ENCODE results near the gene CNTNAP5. TPM values are rescaled to one million over a fixed set of nuclear protein-coding genes. Genes with fewer than 3 reads are reported as not detected.

CNTNAP5 gene
- total RNA-seq, 2 experiments from 2014 or later = not detected

- intact Hi-C loops (cut with DNase I, micrococcal nuclease) = no loop called here
- ChIA-PET CTCF (no interaction called here), POLR2A (no interaction called here)
- no peaks in the 10 kb centered on the region for H3K36me3 ChIP-seq (ENCODE audit: insufficient read depth, low read length)
- Mint-ChIP-seq H3K4me3 (no peak overlapping the region), H3K27me3 (no peaks in the 10 kb centered on the region), H3K9me3 (peaks cover 21% of the 10 kb centered on the region), H3K36me3 (ENCODE audit: low read depth) (no peaks in the 10 kb centered on the region), H3K27ac (no peak overlapping the region), H3K4me1 (ENCODE audit: low read depth) (no peaks in the 10 kb centered on the region)
- H3K27ac ChIP-seq (ENCODE audit: low read depth in 1 of 2, low read length in 2 of 2) = no peak overlapping the region
- no peaks in the 10 kb centered on the region for H3K4me1 ChIP-seq (ENCODE audit: insufficient read depth, low read length)
- H3K27me3 ChIP-seq (ENCODE audit: control insufficient read depth in 1 of 2, insufficient read depth in 2 of 2, low read length in 2 of 2) = no peaks in the 10 kb centered on the region
- no peak overlapping the region for H3K4me3 ChIP-seq (ENCODE audit: low read length)
- H3K9me3 ChIP-seq (ENCODE audit: control insufficient read depth in 1 of 2, insufficient read depth in 1 of 2, low read length in 2 of 2) = no peaks in the 10 kb centered on the region
- TF ChIP-seq CTCF (IDR thresholded peaks at IDR 0.05) = no peak
- no peak for DNase-seq
- ATAC-seq (ENCODE audit: poor library complexity) = no peak
Observed at GRCh38 chr2:124837496-124837895, 812.4 kb downstream of the CNTNAP5 start.

- peaks cover 21% of the 10 kb centered on the region for H3K9me3 Mint-ChIP-seq
- Histone ChIP-seq H3K4me3 (ENCODE audit: low read length) (no peak overlapping the region), H3K27ac (ENCODE audit: low read depth in 1 of 2, low read length in 2 of 2) (no peak overlapping the region), H3K9me3 (ENCODE audit: control insufficient read depth in 1 of 2, insufficient read depth in 1 of 2, low read length in 2 of 2) (no peaks in the 10 kb centered on the region), H3K4me1 (ENCODE audit: insufficient read depth, low read length) (no peaks in the 10 kb centered on the region), H3K36me3 (ENCODE audit: insufficient read depth, low read length) (no peaks in the 10 kb centered on the region), H3K27me3 (ENCODE audit: control insufficient read depth in 1 of 2, insufficient read depth in 2 of 2, low read length in 2 of 2) (no peaks in the 10 kb centered on the region)
- no peak overlapping the region for H3K4me3 Mint-ChIP-seq
- DNase-seq (no peak), ATAC-seq (ENCODE audit: poor library complexity) (no peak)
- H3K27me3 Mint-ChIP-seq = no peaks in the 10 kb centered on the region
- no peaks in the 10 kb centered on the region for H3K36me3 Mint-ChIP-seq (ENCODE audit: low read depth)
- ChIA-PET CTCF (no interaction called here), POLR2A (no interaction called here)
- intact Hi-C loops (cut with DNase I, micrococcal nuclease) = no loop called here
- no peak for TF ChIP-seq CTCF (IDR thresholded peaks at IDR 0.05)
- no peak overlapping the region for H3K27ac Mint-ChIP-seq
- no peaks in the 10 kb centered on the region for H3K4me1 Mint-ChIP-seq (ENCODE audit: low read depth)
Observed at GRCh38 chr2:124838406-124838805, 813.3 kb downstream of the CNTNAP5 start.

GRCh38 chr2:124867247-124867646 is 842.2 kb downstream of the CNTNAP5 start:
- no peak for DNase-seq
- peaks cover 0 to 4% of the 10 kb centered on the region in 2 experiments for H3K9me3 ChIP-seq (ENCODE audit: control insufficient read depth in 1 of 2, insufficient read depth in 1 of 2, low read length in 2 of 2)
- H3K4me3 ChIP-seq (ENCODE audit: low read length) = no peak overlapping the region
- H3K27me3 Mint-ChIP-seq = no peaks in the 10 kb centered on the region
- H3K36me3 Mint-ChIP-seq (ENCODE audit: low read depth) = no peaks in the 10 kb centered on the region
- no peaks in the 10 kb centered on the region for H3K4me1 Mint-ChIP-seq (ENCODE audit: low read depth)
- TF ChIP-seq CTCF (IDR thresholded peaks at IDR 0.05) = no peak
- no peaks in the 10 kb centered on the region for H3K4me1 ChIP-seq (ENCODE audit: insufficient read depth, low read length)
- H3K27me3 ChIP-seq (ENCODE audit: control insufficient read depth in 1 of 2, insufficient read depth in 2 of 2, low read length in 2 of 2) = no peaks in the 10 kb centered on the region
- no peak overlapping the region for H3K4me3 Mint-ChIP-seq
- ChIA-PET CTCF (no interaction called here), POLR2A (no interaction called here)
- peaks cover 3% of the 10 kb centered on the region for H3K9me3 Mint-ChIP-seq
- ATAC-seq (ENCODE audit: poor library complexity) = no peak
- no peak overlapping the region for H3K27ac Mint-ChIP-seq
- H3K27ac ChIP-seq (ENCODE audit: low read depth in 1 of 2, low read length in 2 of 2) = no peak overlapping the region
- intact Hi-C loops (cut with DNase I, micrococcal nuclease) = no loop called here
- H3K36me3 ChIP-seq (ENCODE audit: insufficient read depth, low read length) = no peaks in the 10 kb centered on the region
